Measurements from ENCODE around the gene NRDE2. TPM values are rescaled to one million over a fixed set of nuclear protein-coding genes. Genes with fewer than 3 reads are reported as not detected.

Gene NRDE2
- total RNA-seq, 4 donors from 2014 or later: 7.8 to 28.0 (median 11.2) TPM

DNA sequence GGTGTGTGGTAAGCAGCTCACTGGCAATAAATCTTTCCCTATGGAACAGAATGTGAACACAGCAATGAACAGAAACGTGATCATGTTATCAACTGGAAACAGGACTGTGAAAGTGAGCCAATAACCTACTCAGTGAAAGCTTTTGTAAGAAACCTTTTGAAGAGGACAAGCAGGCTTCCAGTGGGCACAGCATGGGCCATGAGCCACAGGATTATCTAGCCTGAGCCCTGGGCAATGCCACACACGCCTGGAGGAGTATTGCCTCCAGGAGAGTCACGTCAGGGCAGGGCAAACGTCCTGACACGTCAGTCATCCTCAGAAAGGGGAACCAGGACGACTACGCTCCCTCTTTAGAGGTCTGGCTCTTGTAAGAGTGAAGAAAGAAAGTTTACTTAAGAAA, 32.3 kb downstream of the NRDE2 start:
- Histone ChIP-seq H3K27ac (peak overlapping the region in 3 of 4 donors; percentile 56 to 76 (median 69)), H3K4me1 (peaks cover 0 to 51% (median 12%) of the 10 kb centered on the region in 3 donors), H3K4me3 (no peak overlapping the region), H3K36me3 (peaks cover 0 to 61% of the 10 kb centered on the region in 2 donors), H3K27me3 (no peaks in the 10 kb centered on the region), H3K9me3 (no peaks in the 10 kb centered on the region)
- 26 to 60% methylated on average over 1 to 7 of the region's 7 CpGs for WGBS, 2 donors (ENCODE audit: low coverage in 1 of 2)
- TF ChIP-seq POLR2A (IDR thresholded peaks at IDR 0.05) (no peak), EP300 (IDR thresholded peaks at IDR 0.05) (no peak), POLR2AphosphoS5 (IDR thresholded peaks at IDR 0.05) (peak; percentile 14)
- TF ChIP-seq, protein P1, sequence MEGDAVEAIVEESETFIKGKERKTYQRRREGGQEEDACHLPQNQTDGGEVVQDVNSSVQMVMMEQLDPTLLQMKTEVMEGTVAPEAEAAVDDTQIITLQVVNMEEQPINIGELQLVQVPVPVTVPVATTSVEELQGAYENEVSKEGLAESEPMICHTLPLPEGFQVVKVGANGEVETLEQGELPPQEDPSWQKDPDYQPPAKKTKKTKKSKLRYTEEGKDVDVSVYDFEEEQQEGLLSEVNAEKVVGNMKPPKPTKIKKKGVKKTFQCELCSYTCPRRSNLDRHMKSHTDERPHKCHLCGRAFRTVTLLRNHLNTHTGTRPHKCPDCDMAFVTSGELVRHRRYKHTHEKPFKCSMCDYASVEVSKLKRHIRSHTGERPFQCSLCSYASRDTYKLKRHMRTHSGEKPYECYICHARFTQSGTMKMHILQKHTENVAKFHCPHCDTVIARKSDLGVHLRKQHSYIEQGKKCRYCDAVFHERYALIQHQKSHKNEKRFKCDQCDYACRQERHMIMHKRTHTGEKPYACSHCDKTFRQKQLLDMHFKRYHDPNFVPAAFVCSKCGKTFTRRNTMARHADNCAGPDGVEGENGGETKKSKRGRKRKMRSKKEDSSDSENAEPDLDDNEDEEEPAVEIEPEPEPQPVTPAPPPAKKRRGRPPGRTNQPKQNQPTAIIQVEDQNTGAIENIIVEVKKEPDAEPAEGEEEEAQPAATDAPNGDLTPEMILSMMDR (IDR thresholded peaks at IDR 0.05): no peak
- ATAC-seq: no peak

DNA sequence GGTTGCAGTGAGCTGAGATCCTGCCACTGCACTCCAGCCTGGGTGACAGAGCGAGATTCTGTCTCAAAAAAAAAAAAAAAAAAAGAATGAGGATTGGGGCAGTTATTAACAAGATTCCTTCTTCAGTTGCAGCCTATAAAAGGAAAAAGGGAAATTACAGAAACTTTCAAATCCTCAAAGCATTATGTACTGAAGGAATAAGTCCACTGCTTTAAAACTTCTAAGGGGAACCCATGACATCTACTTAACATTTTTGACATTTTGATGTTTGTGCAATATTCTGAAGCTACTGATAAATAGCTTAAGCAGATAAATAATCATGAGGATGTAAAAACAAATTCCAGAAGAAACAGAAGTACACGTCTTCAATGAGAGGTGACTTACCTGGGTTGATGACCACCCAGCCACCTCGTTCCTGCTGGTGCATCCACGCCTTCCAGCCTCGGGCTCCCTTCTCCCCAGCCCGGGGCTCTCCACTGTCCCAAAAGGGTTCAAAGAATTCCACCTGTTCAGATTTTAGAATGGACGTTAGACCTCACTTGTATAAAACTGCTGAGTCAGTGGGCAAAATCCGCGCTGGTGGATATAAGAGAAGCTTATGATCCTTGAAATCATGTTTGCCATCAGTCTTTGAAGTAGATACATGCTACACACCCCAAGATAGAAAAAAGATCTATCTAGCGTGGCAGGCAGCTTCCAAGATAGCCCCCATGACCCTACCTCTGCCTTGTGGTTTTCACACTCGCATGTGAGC, 33.7 kb downstream of the NRDE2 start:
- Histone ChIP-seq H3K4me3 (no peak overlapping the region), H3K27me3 (no peaks in the 10 kb centered on the region), H3K36me3 (peaks cover 0 to 60% of the 10 kb centered on the region in 2 donors), H3K27ac (no peak overlapping the region), H3K9me3 (no peaks in the 10 kb centered on the region), H3K4me1 (peaks cover 0 to 51% (median 12%) of the 10 kb centered on the region in 3 donors)
- 87 to 93% methylated on average over 7 to 11 of the region's 11 CpGs for WGBS, 2 donors (ENCODE audit: low coverage in 1 of 2)
- ATAC-seq: no peak
- TF ChIP-seq POLR2AphosphoS5 (IDR thresholded peaks at IDR 0.05) (no peak), POLR2A (IDR thresholded peaks at IDR 0.05) (no peak), EP300 (IDR thresholded peaks at IDR 0.05) (no peak)
- TF ChIP-seq, protein P1 (IDR thresholded peaks at IDR 0.05): no peak

DNA sequence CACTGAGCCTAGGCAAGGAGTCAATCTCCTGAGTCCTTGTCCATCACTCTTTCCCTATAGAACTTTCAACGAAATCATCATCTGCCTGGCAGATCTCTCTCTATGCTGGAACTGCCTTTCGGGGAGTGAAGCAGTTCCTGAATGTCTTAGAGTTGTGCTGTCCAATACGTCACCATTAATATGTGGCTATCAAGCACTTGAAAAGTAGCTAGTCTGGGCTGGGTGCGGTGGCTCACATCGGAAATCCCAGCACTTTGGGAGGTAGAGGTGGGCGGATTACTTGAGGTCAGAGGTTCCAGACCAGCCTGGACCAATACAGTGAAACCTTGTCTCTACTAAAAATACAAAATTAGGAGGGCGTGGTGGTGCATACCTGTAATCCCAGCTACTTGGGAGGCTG, 35.1 kb downstream of the NRDE2 start:
- 92 to 93% methylated on average over 6 of the region's 7 CpGs for WGBS, 2 donors (ENCODE audit: low coverage in 1 of 2)
- no peak overlapping the region for H3K4me3 ChIP-seq
- H3K9me3 ChIP-seq: no peaks in the 10 kb centered on the region
- H3K36me3 ChIP-seq: peaks cover 0 to 68% of the 10 kb centered on the region in 2 donors
- H3K27me3 ChIP-seq: no peaks in the 10 kb centered on the region
- H3K4me1 ChIP-seq: peaks cover 0 to 40% (median 6%) of the 10 kb centered on the region in 3 donors
- H3K27ac ChIP-seq: no peak overlapping the region
- TF ChIP-seq POLR2A (IDR thresholded peaks at IDR 0.05): no peak
- no peak for TF ChIP-seq EP300 (IDR thresholded peaks at IDR 0.05)
- TF ChIP-seq, protein P1 (IDR thresholded peaks at IDR 0.05): no peak
- TF ChIP-seq POLR2AphosphoS5 (IDR thresholded peaks at IDR 0.05): no peak
- ATAC-seq: no peak

DNA sequence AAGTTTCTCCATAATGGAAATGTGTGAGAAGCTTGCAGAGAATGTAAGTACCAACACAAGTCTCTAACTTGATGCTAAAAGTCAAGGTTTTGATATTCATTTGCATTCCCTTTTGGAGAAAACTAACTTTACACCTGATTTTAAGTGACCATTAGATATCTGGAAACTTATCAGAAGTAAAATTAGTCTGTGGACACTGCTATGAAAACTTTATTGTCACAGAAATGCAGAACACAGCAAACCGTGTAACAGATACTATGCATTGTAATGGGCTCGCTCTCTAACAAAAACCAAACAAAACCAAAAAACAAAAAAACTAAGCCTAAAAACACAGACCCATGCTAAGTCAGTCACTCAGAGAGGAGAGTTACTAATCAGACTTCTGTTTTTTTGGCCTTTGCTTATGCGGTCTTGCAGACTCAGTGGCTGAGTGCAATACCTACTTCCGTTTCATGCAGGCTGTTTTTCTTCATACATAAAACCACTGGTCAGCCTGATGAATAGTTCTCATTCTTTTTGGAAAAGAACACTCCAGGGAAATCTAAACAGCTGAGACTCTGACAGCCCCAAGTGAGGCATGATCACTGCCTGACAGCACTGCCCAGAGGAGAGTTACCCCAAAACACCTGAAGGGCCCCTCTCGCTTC, 35.7 kb downstream of the NRDE2 start:
- no peak for TF ChIP-seq POLR2A (IDR thresholded peaks at IDR 0.05)
- TF ChIP-seq, protein P1 (IDR thresholded peaks at IDR 0.05): no peak
- no peak for TF ChIP-seq EP300 (IDR thresholded peaks at IDR 0.05)
- TF ChIP-seq POLR2AphosphoS5 (IDR thresholded peaks at IDR 0.05): no peak
- Histone ChIP-seq H3K27ac (no peak overlapping the region), H3K9me3 (no peaks in the 10 kb centered on the region), H3K36me3 (peaks cover 0 to 74% of the 10 kb centered on the region in 2 donors), H3K4me1 (peaks cover 0 to 34% (median 1%) of the 10 kb centered on the region in 3 donors), H3K4me3 (no peak overlapping the region), H3K27me3 (no peaks in the 10 kb centered on the region)
- WGBS, 2 donors (ENCODE audit: low coverage in 1 of 2): 64 to 76% methylated on average over 4 of the region's 5 CpGs
- no peak for ATAC-seq

Data from gastroesophageal sphincter (tissue), 4 donors.